H1 (cell line): ENCODE data around the gene UBE2V1. TPM values are rescaled to one million over a fixed set of nuclear protein-coding genes. Genes with fewer than 3 reads are reported as not detected.

Experiments
- CTCF ChIA-PET: fragments of 300-600 bp; sonication (Branson Sonifier 250); formaldehyde crosslinking; loops from one replicate; lab custom pipeline; 2021; ENCODE audit not compliant: partially characterized antibody; lab: Charles Lee
- POLR2A ChIA-PET: fragments of 300-600 bp; sonication (Branson Sonifier 250); formaldehyde crosslinking; loops from one replicate; lab custom pipeline; 2021; ENCODE audit warnings: inconsistent platforms; ENCODE audit not compliant: partially characterized antibody; lab: Charles Lee
- DNase-seq, 2 experiments: peaks; one replicate each; pipeline versions ENCODE4 v3.0.0 to v3.0.0-alpha.2; 2010 to 2022; ENCODE audit warnings: low spot score in 2 of 2, low read depth in 1 of 2, mixed read lengths in 1 of 2
- FAIRE-seq: peaks from 2 replicates; lab custom pipeline; 2011; peaks lifted over from hg19 to GRCh38; lab: Jason Lieb, UNC
- H2AFZ ChIP-seq: 2 replicates; pipeline ENCODE4 v1.8.1; 2012; ENCODE audit warnings: low read length, inconsistent platforms
- H2AK5ac ChIP-seq: 2 replicates; pipeline ENCODE4 v1.6.1; 2013; ENCODE audit warnings: low read depth, low read length
- H2BK120ac ChIP-seq: replicated peaks from 2 replicates; pipeline ENCODE3; 2013; ENCODE audit warnings: low read depth, low read length, inconsistent platforms
- H2BK12ac ChIP-seq: 2 replicates; pipeline ENCODE4 v1.6.1; 2013; ENCODE audit warnings: low read depth, low read length
- H2BK15ac ChIP-seq: 2 replicates; pipeline ENCODE4 v1.6.1; 2013; ENCODE audit warnings: low read length
- H2BK20ac ChIP-seq: 2 replicates; pipeline ENCODE4 v1.6.1; 2013; ENCODE audit warnings: low read length
- H2BK5ac ChIP-seq: 2 replicates; pipeline ENCODE4 v1.6.1; 2013; ENCODE audit warnings: low read depth, low read length
- H3K14ac ChIP-seq: 2 replicates; pipeline ENCODE4 v1.6.1; 2013; ENCODE audit warnings: inconsistent platforms; ENCODE audit not compliant: insufficient read length
- H3K18ac ChIP-seq: 2 replicates; pipeline ENCODE4 v1.6.1; 2013; ENCODE audit warnings: low read length; ENCODE audit errors: extremely low read depth
- H3K23ac ChIP-seq: 2 replicates; pipeline ENCODE4 v1.6.1; 2013; ENCODE audit warnings: inconsistent platforms; ENCODE audit not compliant: insufficient read length
- H3K23me2 ChIP-seq: 2 replicates; pipeline ENCODE4 v1.6.1; 2013; ENCODE audit warnings: low read depth, low read length
- H3K27ac ChIP-seq: 2 replicates; pipeline ENCODE4 v1.6.1; 2011; ENCODE audit warnings: low read depth, low read length, inconsistent platforms
- H3K27me3 ChIP-seq, 4 experiments: replicated peaks in 1 of 4; 1 replicate in 1 of 4; 2 replicates in 3 of 4; pipeline versions ENCODE4 v1.6.1 to v1.8.1; 2011 to 2013; ENCODE audit warnings: low read length in 3 of 4, mild to moderate bottlenecking in 3 of 4, inconsistent platforms in 2 of 4, mixed read lengths in 2 of 4, moderate library complexity in 1 of 4; ENCODE audit not compliant: control insufficient read depth in 3 of 4, insufficient read depth in 3 of 4; ENCODE audit errors: extremely low read depth in 1 of 4
- H3K36me3 ChIP-seq, 4 experiments: 2 replicates each; pipeline versions ENCODE4 v1.6.1 to v1.8.1; 2011 to 2013; ENCODE audit warnings: mild to moderate bottlenecking in 4 of 4, low read length in 3 of 4, moderate library complexity in 2 of 4, control low read depth in 1 of 4, inconsistent platforms in 1 of 4; ENCODE audit not compliant: insufficient read depth in 4 of 4, control insufficient read depth in 2 of 4
- H3K4ac ChIP-seq: replicated peaks from 2 replicates; pipeline ENCODE3; 2013; ENCODE audit warnings: low read length, low read depth, mixed read lengths, inconsistent platforms; ENCODE audit not compliant: insufficient read length
- H3K4me1 ChIP-seq, 4 experiments: replicated peaks in 1 of 4; 1 replicate in 1 of 4; 2 replicates in 3 of 4; pipeline versions ENCODE4 v1.6.1 to v1.8.1; 2011 to 2013; ENCODE audit warnings: low read length in 3 of 4, inconsistent platforms in 2 of 4, mixed read lengths in 1 of 4; ENCODE audit not compliant: insufficient read depth in 4 of 4, control insufficient read depth in 3 of 4
- H3K4me2 ChIP-seq, 2 experiments: 2 replicates each; pipeline versions ENCODE4 v1.6.1 to v1.8.1; 2011 to 2013; ENCODE audit warnings: low read depth in 2 of 2, low read length in 2 of 2, control low read depth in 1 of 2, inconsistent platforms in 1 of 2, mild to moderate bottlenecking in 1 of 2; ENCODE audit not compliant: insufficient read depth in 1 of 2
- H3K4me3 ChIP-seq, 4 experiments: fragments of 200-600, 300-600 bp in 1 of 4; sonication (generic), shearing (Covaris generic), sonication (Bioruptor Twin) in 1 of 4; 2 replicates each; pipeline versions ENCODE4 v1.5.1 to v1.8.1; 2011 to 2016; ENCODE audit warnings: low read length in 4 of 4, low read depth in 3 of 4, control low read depth in 2 of 4, inconsistent platforms in 2 of 4, mild to moderate bottlenecking in 2 of 4, mixed read lengths in 1 of 4, moderate library complexity in 1 of 4; ENCODE audit not compliant: insufficient read depth in 2 of 4; ENCODE audit errors: extremely low read depth in 1 of 4
- H3K56ac ChIP-seq: replicated peaks from 2 replicates; pipeline ENCODE3; 2013; ENCODE audit warnings: low read depth, mild to moderate bottlenecking, mixed read lengths, low read length, inconsistent platforms; ENCODE audit not compliant: insufficient read length
- H3K79me1 ChIP-seq: 2 replicates; pipeline ENCODE4 v1.6.1; 2013; ENCODE audit warnings: low read depth, low read length, control low read depth
- H3K79me2 ChIP-seq, 2 experiments: 2 replicates each; pipeline versions ENCODE4 v1.6.1 to v1.8.1; 2012 to 2013; ENCODE audit warnings: low read length in 2 of 2, mild to moderate bottlenecking in 2 of 2, inconsistent platforms in 1 of 2; ENCODE audit not compliant: insufficient read depth in 2 of 2, control insufficient read depth in 1 of 2
- H3K9ac ChIP-seq, 4 experiments: replicated peaks in 1 of 4; 1 replicate in 1 of 4; 2 replicates in 3 of 4; pipeline versions ENCODE4 v1.6.1 to v1.8.1; 2011 to 2013; ENCODE audit warnings: low read depth in 3 of 4, low read length in 3 of 4, control low read depth in 2 of 4, mild to moderate bottlenecking in 2 of 4, moderate library complexity in 2 of 4, inconsistent platforms in 1 of 4; ENCODE audit errors: extremely low read depth in 1 of 4
- H3K9me3 ChIP-seq, 2 experiments: 2 replicates each; pipeline versions ENCODE4 v1.6.1 to v1.8.1; 2012 to 2013; ENCODE audit warnings: mild to moderate bottlenecking in 2 of 2, moderate library complexity in 2 of 2, control low read depth in 1 of 2, inconsistent platforms in 1 of 2, low read depth in 1 of 2, low read length in 1 of 2, mixed read lengths in 1 of 2; ENCODE audit not compliant: insufficient read depth in 2 of 2
- H4K20me1 ChIP-seq, 2 experiments: replicated peaks in 1 of 2; 2 replicates each; pipeline versions ENCODE3 to v1.8.1; 2011 to 2013; ENCODE audit warnings: inconsistent platforms in 2 of 2, low read length in 2 of 2, mild to moderate bottlenecking in 1 of 2; ENCODE audit not compliant: insufficient read depth in 2 of 2, control insufficient read depth in 1 of 2
- H4K5ac ChIP-seq: 2 replicates; pipeline ENCODE4 v1.6.1; 2013; ENCODE audit warnings: low read length, low read depth, mixed read lengths, inconsistent platforms; ENCODE audit not compliant: insufficient read length
- H4K8ac ChIP-seq: 2 replicates; pipeline ENCODE4 v1.8.0; 2013; ENCODE audit warnings: mild to moderate bottlenecking, moderate library complexity, low read length, inconsistent platforms; ENCODE audit not compliant: insufficient read depth; ENCODE audit errors: extremely low read depth
- H4K91ac ChIP-seq: replicated peaks from 2 replicates; pipeline ENCODE3; 2013; ENCODE audit warnings: low read length, mixed read lengths, inconsistent platforms; ENCODE audit not compliant: insufficient read length
- CHD1 ChIP-seq: IDR thresholded peaks from 2 replicates; pipeline ENCODE4 v1.6.1; 2012; ENCODE audit warnings: low read depth, low read length, improper control_type of control experiment
- CTBP2 ChIP-seq: IDR thresholded peaks from 2 replicates; pipeline ENCODE4 v1.7.0; 2011; ENCODE audit warnings: borderline replicate concordance, mild to moderate bottlenecking, moderate library complexity, mixed read lengths, low read length; ENCODE audit not compliant: insufficient read depth, insufficient read length
- EZH2 ChIP-seq: fragments of 200-600 bp; sonication (generic); IDR thresholded peaks from 2 replicates; pipeline ENCODE4 v1.7.1; 2012; ENCODE audit warnings: low read depth, mild to moderate bottlenecking, moderate library complexity, low read length, inconsistent platforms; ENCODE audit not compliant: severe bottlenecking
- MAFK ChIP-seq: IDR thresholded peaks from 2 replicates; pipeline ENCODE4 v1.6.1; 2012; ENCODE audit warnings: low read depth, mild to moderate bottlenecking, improper control_type of control experiment, low read length
- WGBS, 2 experiments: shearing (Covaris generic) in 1 of 2; methylation state at CpG; one replicate each; pipeline versions ENCODE4 v1.1.6 to v1.1.7; 2013 to 2015; ENCODE audit warnings: low lambda C conversion rate in 2 of 2, mixed read lengths in 2 of 2, inconsistent platforms in 1 of 2, low coverage in 1 of 2, missing lambda C conversion rate in 1 of 2; ENCODE audit not compliant: insufficient replicate concordance in 2 of 2, insufficient coverage in 1 of 2, insufficient read length in 1 of 2; ENCODE audit errors: extremely low coverage in 1 of 2, missing lambda C conversion rate in 1 of 2; 5-methylcytosine and 5-hydroxymethylcytosine counted together
- polyA plus RNA-seq, 7 experiments: library from polyadenylated mRNA; depleted of rRNA in 3 of 7; stranded (reverse) in 5 of 7; unstranded in 2 of 7; fragments of >200 nt in 5 of 7; fragments of 200-250 nt in 2 of 7; gene quantifications; 1 replicate in 5 of 7; 2 replicates in 1 of 7; 4 replicates in 1 of 7; pipeline versions ENCODE4 v1.2.1 to v1.2.3, GENCODE V29; 2011 to 2013; ENCODE audit warnings: missing spikeins in 2 of 7, mixed read lengths in 2 of 7
- total RNA-seq: library from RNA; stranded (reverse); fragmentation: NEBNext Ultra II Directional; extraction: Animal tissue kit (Norgen Biotek cat#: 25700); gene quantifications from 2 replicates; pipeline ENCODE4 v1.2.1, GENCODE V29; 2021

Gene UBE2V1
- total and polyA plus RNA-seq, 2 of the 8 experiments (the other 6 are each of a cell fraction or from before 2014, with no cell fraction given): 141 to 184 TPM

DNA sequence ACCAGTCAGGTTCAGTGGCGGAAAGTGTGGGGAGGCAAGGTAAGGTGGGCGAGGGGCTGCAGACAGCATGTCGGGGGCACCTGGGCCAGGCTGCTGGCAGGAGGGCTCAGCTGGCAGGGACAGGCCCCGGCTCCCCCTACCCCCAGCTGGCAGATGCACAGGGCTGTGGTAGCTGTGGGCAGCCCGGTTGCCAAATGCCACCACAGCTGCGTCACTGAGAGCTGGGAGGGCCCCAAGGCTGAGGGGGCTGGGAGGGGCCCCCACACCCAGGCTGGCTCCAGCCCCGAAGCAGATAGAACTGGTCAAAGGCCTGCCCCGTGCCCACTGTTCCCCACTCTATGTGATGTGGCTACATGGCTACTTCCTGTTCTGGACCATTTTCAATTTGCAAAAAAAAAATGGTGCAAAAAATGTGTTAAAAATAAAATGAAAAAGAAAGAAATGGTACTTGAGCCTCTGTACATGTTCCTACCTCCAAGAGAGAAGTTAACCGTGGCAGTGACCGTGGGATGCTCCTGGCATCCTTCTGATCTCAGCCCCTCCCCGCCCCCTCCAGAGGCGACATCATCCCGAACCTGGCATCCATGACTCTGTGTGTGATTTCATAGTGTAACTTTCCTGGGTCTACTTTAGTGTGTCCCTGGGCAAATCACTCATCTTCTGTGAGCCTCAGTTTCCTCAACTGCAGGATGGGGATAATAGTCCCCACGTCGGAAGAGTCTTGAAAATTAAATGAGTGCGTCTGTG lies 64.4 kb downstream of the UBE2V1 start:
- Histone ChIP-seq H2BK20ac (no peak overlapping the region), H3K79me1 (no peaks in the 10 kb centered on the region), H4K8ac (no peak overlapping the region), H3K4me2 (no peak overlapping the region), H2BK12ac (no peak overlapping the region), H2AFZ (no peak overlapping the region), H2BK15ac (no peak overlapping the region), H2BK120ac (no peak overlapping the region), H3K23me2 (no peaks in the 10 kb centered on the region), H3K56ac (no peak overlapping the region), H3K14ac (no peak overlapping the region), H3K4ac (no peak overlapping the region), H3K18ac (no peak overlapping the region), H4K5ac (no peak overlapping the region)
- WGBS, 2 experiments: 87% methylated on average over 16 of the region's 16 CpGs; no CpG with 5 or more reads in 1 of the 2 experiments
- POLR2A ChIA-PET: interaction anchor here (0.8 kb wide), 1 partner anchor 10 kb away, joined by 3 read pairs; no protein-coding TSS in a partner anchor
- no peak for FAIRE-seq
- TF ChIP-seq MAFK (no peak), CTBP2 (no peak), CHD1 (no peak), EZH2 (no peak)
- TF ChIP-seq, all 59 proteins: peak for 0
- Histone ChIP-seq H4K91ac (no peak overlapping the region), H4K20me1 (no peaks in the 10 kb centered on the region), H3K27me3 (no peaks in the 10 kb centered on the region), H3K4me1 (peaks cover 0 to 4% (median 0%) of the 10 kb centered on the region in 4 experiments; a peak in 2 of 7 replicates), H3K23ac (no peak overlapping the region), H3K79me2 (no peaks in the 10 kb centered on the region), H3K9me3 (no peaks in the 10 kb centered on the region), H3K9ac (no peak overlapping the region), H2AK5ac (no peak overlapping the region), H3K36me3 (no peaks in the 10 kb centered on the region), H3K27ac (no peak overlapping the region), H3K4me3 (no peak overlapping the region), H2BK5ac (no peak overlapping the region; the same call in 1 of the 2 replicates)
- no peak for DNase-seq
- CTCF ChIA-PET: interaction anchor here (0.9 to 1.5 kb wide), 6 partner anchors 23 to 131 kb away, joined by 3 to 8 read pairs (median 4); no protein-coding TSS in a partner anchor
